ENCODE results near the gene FBF1. TPM values are rescaled to one million over a fixed set of nuclear protein-coding genes. Genes with fewer than 3 reads are reported as not detected.
"Not testable (repeated sequence)": the region's sequence is repeated elsewhere in the genome, so short reads cannot be mapped to it uniquely, and the experiment has no call there.

The FBF1 gene
- total RNA-seq, 2 donors from 2014 or later, result 25.9 to 39.1 TPM

- Mint-ChIP-seq H3K27me3 (ENCODE audit: insufficient read depth) (peaks cover 28% of the 10 kb centered on the region), H3K4me1 (peaks cover 17% of the 10 kb centered on the region), H3K27ac (no peak overlapping the region), H3K9me3 (no peaks in the 10 kb centered on the region), H3K4me3 (no peak overlapping the region), H3K36me3 (ENCODE audit: low read depth) (no peaks in the 10 kb centered on the region)
- H3K4me3 ChIP-seq (ENCODE audit: low read length), result no peak overlapping the region
- TF ChIP-seq CTCF (conservative IDR thresholded peaks at IDR 0.05), result no peak
- no peak overlapping the region for H3K9ac ChIP-seq (ENCODE audit: extremely low read depth, low read length, poor library complexity, severe bottlenecking)
- 90 to 93% methylated on average over 19 to 37 of the region's 38 CpGs for WGBS, 2 experiments (ENCODE audit: insufficient coverage in 1 of 2, insufficient read length in 1 of 2)
- peaks cover 32% of the 10 kb centered on the region for H3K27me3 ChIP-seq (ENCODE audit: control insufficient read depth, insufficient read depth, low read length, poor library complexity, severe bottlenecking)
- no peaks in the 10 kb centered on the region for H3K36me3 ChIP-seq (ENCODE audit: control insufficient read depth, insufficient read depth, low read length)
- H3K27ac ChIP-seq (ENCODE audit: low read depth, low read length), result no peak overlapping the region
- peaks cover 3% of the 10 kb centered on the region for H3K4me1 ChIP-seq (ENCODE audit: control insufficient read depth, insufficient read depth, low read length)
- no peaks in the 10 kb centered on the region for H3K9me3 ChIP-seq (ENCODE audit: control insufficient read depth, low read length)
- DNase-seq, result peak; percentile 58
Observed at GRCh38 chr17:75874323-75875181, 66.3 kb downstream of the FBF1 start.

GRCh38 chr17:75873587-75874322, 67.1 kb downstream of the FBF1 start:
- Mint-ChIP-seq H3K27ac (no peak overlapping the region), H3K36me3 (ENCODE audit: low read depth) (no peaks in the 10 kb centered on the region), H3K4me3 (no peak overlapping the region), H3K4me1 (peaks cover 23% of the 10 kb centered on the region), H3K27me3 (ENCODE audit: insufficient read depth) (peaks cover 21% of the 10 kb centered on the region), H3K9me3 (no peaks in the 10 kb centered on the region)
- peaks cover 24% of the 10 kb centered on the region for H3K27me3 ChIP-seq (ENCODE audit: control insufficient read depth, insufficient read depth, low read length, poor library complexity, severe bottlenecking)
- no peak overlapping the region for H3K4me3 ChIP-seq (ENCODE audit: low read length)
- no peaks in the 10 kb centered on the region for H3K36me3 ChIP-seq (ENCODE audit: control insufficient read depth, insufficient read depth, low read length)
- no peak overlapping the region for H3K27ac ChIP-seq (ENCODE audit: low read depth, low read length)
- H3K4me1 ChIP-seq (ENCODE audit: control insufficient read depth, insufficient read depth, low read length), result peaks cover 5% of the 10 kb centered on the region
- no peak for TF ChIP-seq CTCF (conservative IDR thresholded peaks at IDR 0.05)
- 92 to 94% methylated on average over 8 to 10 of the region's 11 CpGs for WGBS, 2 experiments (ENCODE audit: insufficient coverage in 1 of 2, insufficient read length in 1 of 2)
- H3K9me3 ChIP-seq (ENCODE audit: control insufficient read depth, low read length), result no peaks in the 10 kb centered on the region
- H3K9ac ChIP-seq (ENCODE audit: extremely low read depth, low read length, poor library complexity, severe bottlenecking), result no peak overlapping the region
- DNase-seq, result no peak

GRCh38 chr17:75872434-75873351, 68.1 kb downstream of the FBF1 start:
- no peak for TF ChIP-seq CTCF (conservative IDR thresholded peaks at IDR 0.05)
- Histone ChIP-seq H3K36me3 (ENCODE audit: control insufficient read depth, insufficient read depth, low read length) (no peaks in the 10 kb centered on the region), H3K4me3 (ENCODE audit: low read length) (no peak overlapping the region), H3K9ac (ENCODE audit: extremely low read depth, low read length, poor library complexity, severe bottlenecking) (no peak overlapping the region), H3K9me3 (ENCODE audit: control insufficient read depth, low read length) (no peaks in the 10 kb centered on the region), H3K27ac (ENCODE audit: low read depth, low read length) (peak overlapping the region; percentile 24), H3K4me1 (ENCODE audit: control insufficient read depth, insufficient read depth, low read length) (peaks cover 5% of the 10 kb centered on the region), H3K27me3 (ENCODE audit: control insufficient read depth, insufficient read depth, low read length, poor library complexity, severe bottlenecking) (peaks cover 14% of the 10 kb centered on the region)
- 83 to 100% methylated on average over 1 to 13 of the region's 13 CpGs for WGBS, 2 experiments (ENCODE audit: insufficient coverage in 1 of 2, insufficient read length in 1 of 2)
- no peaks in the 10 kb centered on the region for H3K36me3 Mint-ChIP-seq (ENCODE audit: low read depth)
- H3K27me3 Mint-ChIP-seq (ENCODE audit: insufficient read depth), result peaks cover 17% of the 10 kb centered on the region
- DNase-seq, result peak; percentile 76
- no peak overlapping the region for H3K4me3 Mint-ChIP-seq
- H3K27ac Mint-ChIP-seq, result no peak overlapping the region
- H3K9me3 Mint-ChIP-seq, result no peaks in the 10 kb centered on the region
- peaks cover 23% of the 10 kb centered on the region for H3K4me1 Mint-ChIP-seq

- not testable (repeated sequence) for DNase-seq; H3K27me3 Mint-ChIP-seq (ENCODE audit: insufficient read depth); H3K4me3 Mint-ChIP-seq; H3K4me3 ChIP-seq (ENCODE audit: low read length); H3K4me1 ChIP-seq (ENCODE audit: control insufficient read depth, insufficient read depth, low read length); H3K36me3 ChIP-seq (ENCODE audit: control insufficient read depth, insufficient read depth, low read length); H3K27me3 ChIP-seq (ENCODE audit: control insufficient read depth, insufficient read depth, low read length, poor library complexity, severe bottlenecking); H3K9me3 ChIP-seq (ENCODE audit: control insufficient read depth, low read length); H3K9ac ChIP-seq (ENCODE audit: extremely low read depth, low read length, poor library complexity, severe bottlenecking); H3K36me3 Mint-ChIP-seq (ENCODE audit: low read depth); H3K9me3 Mint-ChIP-seq
- peak overlapping the region; percentile 93 for H3K27ac ChIP-seq (ENCODE audit: low read depth, low read length)
- H3K27ac Mint-ChIP-seq, result peak overlapping the region; percentile 15
- WGBS, 2 experiments (ENCODE audit: insufficient coverage in 1 of 2, insufficient read length in 1 of 2), result 92 to 95% methylated on average over 6 to 10 of the region's 10 CpGs
- H3K4me1 Mint-ChIP-seq, result peaks cover 14% of the 10 kb centered on the region
Observed at GRCh38 chr17:75870228-75870627, 70.6 kb downstream of the FBF1 start.

Measured in endodermal cell (in vitro differentiated cells).